Measurements from ENCODE around the gene METTL6. TPM values are rescaled to one million over a fixed set of nuclear protein-coding genes. Genes with fewer than 3 reads are reported as not detected.
A peak's percentile ranks its signal among the peaks of the same experiment; 100 is the strongest.

The METTL6 gene
- total and polyA plus RNA-seq, 10 of the 15 experiments (the other 5 are each of a cell fraction or from before 2014, with no cell fraction given), result 13.8 to 29.6 (median 20.8) TPM

GRCh38 chr3:15361494-15362214 is 65.7 kb downstream of the METTL6 start (continued):
- TF ChIP-seq ZNF687 (IDR thresholded peaks at IDR 0.05) (peak; percentile 73; the same call in 1 of the 2 replicates), RUNX3 (IDR thresholded peaks at IDR 0.05; ENCODE audit: low read length) (peak; percentile 100), FOS (IDR thresholded peaks at IDR 0.05; ENCODE audit: borderline replicate concordance, extremely low read depth, insufficient read length) (no peak), RBBP5 (conservative IDR thresholded peaks at IDR 0.05) (no peak), MYB (IDR thresholded peaks at IDR 0.05; ENCODE audit: borderline replicate concordance, low read depth, low read length) (peak; percentile 81; the same call in 1 of the 2 replicates), ESRRA (IDR thresholded peaks at IDR 0.05; ENCODE audit: low read length) (no peak), MYC (IDR thresholded peaks at IDR 0.05; ENCODE audit: insufficient read depth, insufficient read length, insufficient replicate concordance, low read length, severe bottlenecking) (no peak), EP300 (IDR thresholded peaks at IDR 0.05; ENCODE audit: borderline replicate concordance in 1 of 2, control insufficient read depth in 1 of 2, low read depth in 2 of 2, low read length in 2 of 2) (peak in 1 of 2 experiments; percentile 98), STAT3 (IDR thresholded peaks at IDR 0.05; ENCODE audit: low read depth, low read length) (peak; percentile 81), SIN3A (IDR thresholded peaks at IDR 0.05; ENCODE audit: low read depth, low read length) (no peak), BACH1 (IDR thresholded peaks at IDR 0.05; ENCODE audit: borderline replicate concordance) (peak; percentile 93), ATF3 (IDR thresholded peaks at IDR 0.05; ENCODE audit: borderline replicate concordance, extremely low read depth, low read depth, low read length) (no peak), MEF2B (IDR thresholded peaks at IDR 0.05; ENCODE audit: partially characterized antibody, poor library complexity, severe bottlenecking) (peak; percentile 92), CHD2 (IDR thresholded peaks at IDR 0.05; ENCODE audit: borderline replicate concordance, low read depth, low read length) (peak; percentile 88), JUNB (IDR thresholded peaks at IDR 0.05) (peak; percentile 100), NR2F1 (conservative IDR thresholded peaks at IDR 0.05) (peak; percentile 100), DPF2 (IDR thresholded peaks at IDR 0.05) (peak; percentile 100)
- TF ChIP-seq, protein P1, sequence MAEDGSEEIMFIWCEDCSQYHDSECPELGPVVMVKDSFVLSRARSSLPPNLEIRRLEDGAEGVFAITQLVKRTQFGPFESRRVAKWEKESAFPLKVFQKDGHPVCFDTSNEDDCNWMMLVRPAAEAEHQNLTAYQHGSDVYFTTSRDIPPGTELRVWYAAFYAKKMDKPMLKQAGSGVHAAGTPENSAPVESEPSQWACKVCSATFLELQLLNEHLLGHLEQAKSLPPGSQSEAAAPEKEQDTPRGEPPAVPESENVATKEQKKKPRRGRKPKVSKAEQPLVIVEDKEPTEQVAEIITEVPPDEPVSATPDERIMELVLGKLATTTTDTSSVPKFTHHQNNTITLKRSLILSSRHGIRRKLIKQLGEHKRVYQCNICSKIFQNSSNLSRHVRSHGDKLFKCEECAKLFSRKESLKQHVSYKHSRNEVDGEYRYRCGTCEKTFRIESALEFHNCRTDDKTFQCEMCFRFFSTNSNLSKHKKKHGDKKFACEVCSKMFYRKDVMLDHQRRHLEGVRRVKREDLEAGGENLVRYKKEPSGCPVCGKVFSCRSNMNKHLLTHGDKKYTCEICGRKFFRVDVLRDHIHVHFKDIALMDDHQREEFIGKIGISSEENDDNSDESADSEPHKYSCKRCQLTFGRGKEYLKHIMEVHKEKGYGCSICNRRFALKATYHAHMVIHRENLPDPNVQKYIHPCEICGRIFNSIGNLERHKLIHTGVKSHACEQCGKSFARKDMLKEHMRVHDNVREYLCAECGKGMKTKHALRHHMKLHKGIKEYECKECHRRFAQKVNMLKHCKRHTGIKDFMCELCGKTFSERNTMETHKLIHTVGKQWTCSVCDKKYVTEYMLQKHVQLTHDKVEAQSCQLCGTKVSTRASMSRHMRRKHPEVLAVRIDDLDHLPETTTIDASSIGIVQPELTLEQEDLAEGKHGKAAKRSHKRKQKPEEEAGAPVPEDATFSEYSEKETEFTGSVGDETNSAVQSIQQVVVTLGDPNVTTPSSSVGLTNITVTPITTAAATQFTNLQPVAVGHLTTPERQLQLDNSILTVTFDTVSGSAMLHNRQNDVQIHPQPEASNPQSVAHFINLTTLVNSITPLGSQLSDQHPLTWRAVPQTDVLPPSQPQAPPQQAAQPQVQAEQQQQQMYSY (CRISPR knock-in tag; IDR thresholded peaks at IDR 0.05), result no peak
